HepG2 (cell line): ENCODE measurements around the gene THUMPD2. TPM values are rescaled to one million over a fixed set of nuclear protein-coding genes. Genes with fewer than 3 reads are reported as not detected.

Source experiments
- AFF4 ChIP-seq: sonication (generic); formaldehyde crosslinking; IDR thresholded peaks from 2 replicates; pipeline ENCODE4 v1.4.0; 2020; ENCODE audit warnings: missing genetic modification reagents
- ARNTL ChIP-seq: sonication (generic); formaldehyde crosslinking; IDR thresholded peaks from 2 replicates; pipeline ENCODE4 v1.4.0; 2020; ENCODE audit warnings: mild to moderate bottlenecking, missing genetic modification reagents
- CEBPZ ChIP-seq: IDR thresholded peaks from 2 replicates; pipeline ENCODE4 v1.6.1; 2012; ENCODE audit warnings: low read length, improper control_type of control experiment
- DBP ChIP-seq: sonication (generic); formaldehyde crosslinking; IDR thresholded peaks from 2 replicates; pipeline ENCODE4 v1.4.0; 2020; ENCODE audit warnings: missing genetic modification reagents; ENCODE audit errors: not compliant biosample characterization
- DDIT3 ChIP-seq: sonication (generic); formaldehyde crosslinking; IDR thresholded peaks from 2 replicates; pipeline ENCODE4 v1.4.0; 2020; ENCODE audit warnings: mild to moderate bottlenecking, missing genetic modification reagents
- EEA1 ChIP-seq: sonication (generic); formaldehyde crosslinking; IDR thresholded peaks from 2 replicates; pipeline ENCODE4 v1.5.1; 2020; ENCODE audit warnings: mild to moderate bottlenecking, missing genetic modification reagents, borderline replicate concordance
- FOXA1 ChIP-seq, 2 experiments: fragments of 450-650 bp in 1 of 2; sonication (generic) in 1 of 2; formaldehyde crosslinking in 1 of 2; IDR thresholded peaks; 2 replicates each; pipeline versions ENCODE4 v1.4.0 to v1.6.1; 2016 to 2020; ENCODE audit warnings: missing genetic modification reagents in 1 of 2
- MAF1 ChIP-seq: sonication (generic); formaldehyde crosslinking; IDR thresholded peaks from 2 replicates; pipeline ENCODE4 v1.5.0; 2020; ENCODE audit warnings: missing genetic modification reagents, borderline replicate concordance
- MIXL1 ChIP-seq: IDR thresholded peaks from 2 replicates; pipeline ENCODE4 v1.6.1; 2016
- NBN ChIP-seq: fragments of 450-650 bp; conservative IDR thresholded peaks from 2 replicates; pipeline ENCODE4 v1.6.1; 2017
- SRSF4 ChIP-seq: fragments of 200-400 bp; formaldehyde crosslinking; IDR thresholded peaks from one replicate; pipeline ENCODE4 v1.6.1; 2018; ENCODE audit warnings: mild to moderate bottlenecking, low read depth, low read length, moderate library complexity; ENCODE audit not compliant: poor library complexity, severe bottlenecking
- TIGD3 ChIP-seq: sonication (generic); formaldehyde crosslinking; IDR thresholded peaks from 2 replicates; pipeline ENCODE4 v1.5.1; 2020; ENCODE audit warnings: mild to moderate bottlenecking, missing genetic modification reagents, borderline replicate concordance
- ZFP36L1 ChIP-seq: sonication (generic); formaldehyde crosslinking; IDR thresholded peaks from 2 replicates; pipeline ENCODE4 v1.8.0; 2022; ENCODE audit warnings: mild to moderate bottlenecking, missing genetic modification reagents, moderate library complexity
- ZNF205 ChIP-seq: IDR thresholded peaks from 2 replicates; pipeline ENCODE4 v1.6.1; 2018; ENCODE audit warnings: missing biosample characterization, missing genetic modification reagents
- ZNF329 ChIP-seq: sonication (generic); formaldehyde crosslinking; IDR thresholded peaks from 2 replicates; pipeline ENCODE4 v1.9.0; 2021; ENCODE audit warnings: low read depth, mild to moderate bottlenecking, missing genetic modification reagents
- ZNF510 ChIP-seq: sonication (generic); formaldehyde crosslinking; IDR thresholded peaks from 2 replicates; pipeline ENCODE4 v1.4.0; 2020; ENCODE audit warnings: low read depth, mild to moderate bottlenecking, missing genetic modification reagents
- ZNF513 ChIP-seq: sonication (generic); formaldehyde crosslinking; conservative IDR thresholded peaks from 2 replicates; pipeline ENCODE4 v1.5.0; 2020; ENCODE audit warnings: missing genetic modification reagents
- ZNF773 ChIP-seq: sonication (generic); formaldehyde crosslinking; IDR thresholded peaks from 2 replicates; pipeline ENCODE4 v1.4.0; 2020; ENCODE audit warnings: missing genetic modification reagents, borderline replicate concordance
- polyA plus RNA-seq, 8 experiments: library from polyadenylated mRNA; depleted of rRNA in 3 of 8; stranded (reverse) in 7 of 8; unstranded in 1 of 8; fragments of >200 nt; fragmentation: Illumina TruSeq in 4 of 8; extraction: Trizol in 4 of 8; gene quantifications; 2 replicates each; pipeline versions ENCODE4 v1.2.1 to v1.2.3, GENCODE V29; 2011 to 2016; ENCODE audit warnings: low read depth in 4 of 8, missing spikeins in 1 of 8, mixed read lengths in 1 of 8; ENCODE audit not compliant: insufficient read depth in 1 of 8
- total RNA-seq, 5 experiments: library from RNA; depleted of rRNA; stranded (reverse); fragments of >200 nt; fragmentation: Illumina TruSeq; extraction: Trizol; gene quantifications; 2 replicates each; pipeline ENCODE4 v1.2.3, GENCODE V29; 2016; ENCODE audit warnings: low read depth in 1 of 5

The THUMPD2 gene
- total and polyA plus RNA-seq, 2 of the 13 experiments (the other 11 are each of a cell fraction or from before 2014, with no cell fraction given), result 11.8 to 15.6 TPM

GRCh38 chr2:39778775-39779340, at the start of gene THUMPD2 (continued):
- TF ChIP-seq ZNF329, result peak; percentile 84; the same call in 1 of the 2 replicates
- TF ChIP-seq CEBPZ, result no peak
- TF ChIP-seq MAF1 (CRISPR knock-in tag), result 0 out of 2 replicates have a peak, but pooled peaks have one; percentile 52
- TF ChIP-seq SRSF4, result no peak
- TF ChIP-seq NBN, result no peak
- peak; percentile 88; the same call in 1 of the 2 replicates for TF ChIP-seq TIGD3 (CRISPR knock-in tag)
- TF ChIP-seq DBP (CRISPR knock-in tag), result peak; percentile 88
- TF ChIP-seq ZNF510 (CRISPR knock-in tag), result no peak; the same call in 1 of the 2 replicates
- TF ChIP-seq ZNF205 (CRISPR knock-in tag), result peak; percentile 90
- no peak for TF ChIP-seq MIXL1 (CRISPR knock-in tag)
- no peak for TF ChIP-seq AFF4 (CRISPR knock-in tag)
- peak; percentile 94 for TF ChIP-seq ARNTL (CRISPR knock-in tag)
- no peak for TF ChIP-seq ZNF513 (CRISPR knock-in tag)
- no peak for TF ChIP-seq DDIT3 (CRISPR knock-in tag)
- TF ChIP-seq ZNF773 (CRISPR knock-in tag), result peak; percentile 90; the same call in 1 of the 2 replicates
- TF ChIP-seq FOXA1 (IDR thresholded peaks at IDR 0.05), result no peak
- TF ChIP-seq FOXA1 (CRISPR knock-in tag; IDR thresholded peaks at IDR 0.05), result peak; percentile 36; the same call in 1 of the 2 replicates
- 0 out of 2 replicates have a peak, but pooled peaks have one; percentile 54 for TF ChIP-seq ZFP36L1 (CRISPR knock-in tag)
- peak; percentile 99; the same call in 1 of the 2 replicates for TF ChIP-seq EEA1
